WTC11 (cell line): ENCODE measurements around the gene DLX1. TPM values are rescaled to one million over a fixed set of nuclear protein-coding genes. Genes with fewer than 3 reads are reported as not detected.

Experiments used
- ATAC-seq: fragments of 200-7000 bp; cut with Tn5 transposase; 2 replicates; pipeline ENCODE4 v1.10.0; 2021; ENCODE audit warnings: mild to moderate bottlenecking, moderate library complexity
- CTCF ChIA-PET: fragments of 300-600 bp; sonication (Branson Sonifier 250); formaldehyde crosslinking; loops from one replicate; lab custom pipeline; 2021; ENCODE audit warnings: antibody characterized with exemption; lab: Charles Lee
- POLR2A ChIA-PET: fragments of 350-600 bp; sonication (Branson Sonifier 250); formaldehyde crosslinking; loops from one replicate; lab custom pipeline; 2021; ENCODE audit warnings: antibody characterized with exemption; lab: Charles Lee
- DNase-seq: peaks from one replicate; pipeline ENCODE4 v3.0.0; 2021; ENCODE audit warnings: low spot score
- H3K27ac Mint-ChIP-seq: 2 replicates; pipeline ENCODE4 v1.8.0; 2021; ENCODE audit warnings: mixed read lengths
- H3K27me3 Mint-ChIP-seq: 2 replicates; pipeline ENCODE4 v1.8.0; 2021; ENCODE audit warnings: low read depth, mild to moderate bottlenecking, moderate library complexity, mixed read lengths
- H3K36me3 Mint-ChIP-seq: 2 replicates; pipeline ENCODE4 v1.8.0; 2021; ENCODE audit warnings: mixed read lengths
- H3K4me1 Mint-ChIP-seq: 2 replicates; pipeline ENCODE4 v1.8.0; 2022; ENCODE audit warnings: mixed read lengths
- H3K4me3 Mint-ChIP-seq: 2 replicates; pipeline ENCODE4 v1.8.0; 2021; ENCODE audit warnings: mild to moderate bottlenecking, moderate library complexity, mixed read lengths
- H3K9me3 Mint-ChIP-seq: 2 replicates; pipeline ENCODE4 v1.8.0; 2021; ENCODE audit warnings: mixed read lengths
- ATF1 ChIP-seq: sonication (generic); formaldehyde crosslinking; IDR thresholded peaks from 2 replicates; pipeline ENCODE4 v1.8.1; 2023; ENCODE audit warnings: mild to moderate bottlenecking, moderate library complexity, missing genetic modification reagents
- CREM ChIP-seq: sonication (generic); formaldehyde crosslinking; IDR thresholded peaks from 2 replicates; pipeline ENCODE4 v1.8.1; 2022; ENCODE audit warnings: mild to moderate bottlenecking, missing genetic modification reagents, moderate library complexity
- ESRRA ChIP-seq: sonication (generic); formaldehyde crosslinking; IDR thresholded peaks from 2 replicates; pipeline ENCODE4 v1.8.1; 2022; ENCODE audit warnings: mild to moderate bottlenecking, missing genetic modification reagents, borderline replicate concordance
- JUN ChIP-seq: sonication (generic); formaldehyde crosslinking; IDR thresholded peaks from 2 replicates; pipeline ENCODE4 v1.8.0; 2023; ENCODE audit warnings: mild to moderate bottlenecking, missing genetic modification reagents
- NR1H2 ChIP-seq: sonication (generic); formaldehyde crosslinking; IDR thresholded peaks from 2 replicates; pipeline ENCODE4 v1.9.0; 2021; ENCODE audit warnings: mild to moderate bottlenecking, moderate library complexity, missing genetic modification reagents
- ZNF263 ChIP-seq: sonication (generic); formaldehyde crosslinking; IDR thresholded peaks from 2 replicates; pipeline ENCODE4 v1.8.1; 2022; ENCODE audit warnings: low read depth, mild to moderate bottlenecking, moderate library complexity, missing genetic modification reagents
- total RNA-seq: library from RNA; stranded (reverse); gene quantifications from 3 replicates; pipeline ENCODE4 v1.2.3, GENCODE V29; 2021
- TF ChIP-seq, protein P1 (sequence below): sonication (generic); formaldehyde crosslinking; IDR thresholded peaks from 2 replicates; pipeline ENCODE4 v1.8.1; 2022; ENCODE audit warnings: mild to moderate bottlenecking, missing genetic modification reagents, moderate library complexity, borderline replicate concordance
- TF ChIP-seq, protein P2 (sequence below): sonication (generic); formaldehyde crosslinking; IDR thresholded peaks from 2 replicates; pipeline ENCODE4 v1.8.1; 2022; ENCODE audit warnings: missing genetic modification reagents, borderline replicate concordance
- TF ChIP-seq, protein P3 (sequence below): fragments of 250-450 bp; sonication (Bioruptor Pico); IDR thresholded peaks from 2 replicates; pipeline ENCODE4 v1.9.0; 2021; ENCODE audit warnings: mild to moderate bottlenecking, borderline replicate concordance
- TF ChIP-seq, protein P4 (sequence below): fragments of 250-450 bp; sonication (Bioruptor Pico); conservative IDR thresholded peaks from 2 replicates; pipeline ENCODE4 v1.9.0; 2021; ENCODE audit warnings: mild to moderate bottlenecking
- TF ChIP-seq, protein P5 (sequence below): sonication (generic); formaldehyde crosslinking; IDR thresholded peaks from 2 replicates; pipeline ENCODE4 v1.8.1; 2022; ENCODE audit warnings: low read depth, missing genetic modification reagents, borderline replicate concordance
- TF ChIP-seq, protein P6 (sequence below): sonication (generic); formaldehyde crosslinking; IDR thresholded peaks from 2 replicates; pipeline ENCODE4 v1.8.0; 2022; ENCODE audit warnings: mild to moderate bottlenecking, missing genetic modification reagents
- TF ChIP-seq, protein P7 (sequence below): fragments of 250-450 bp; sonication (Bioruptor Pico); IDR thresholded peaks from 2 replicates; pipeline ENCODE4 v2.1.2; 2022; ENCODE audit warnings: mild to moderate bottlenecking, moderate library complexity

DLX1 gene
- total RNA-seq, 1 experiment from 2014 or later = not detected

DNA sequence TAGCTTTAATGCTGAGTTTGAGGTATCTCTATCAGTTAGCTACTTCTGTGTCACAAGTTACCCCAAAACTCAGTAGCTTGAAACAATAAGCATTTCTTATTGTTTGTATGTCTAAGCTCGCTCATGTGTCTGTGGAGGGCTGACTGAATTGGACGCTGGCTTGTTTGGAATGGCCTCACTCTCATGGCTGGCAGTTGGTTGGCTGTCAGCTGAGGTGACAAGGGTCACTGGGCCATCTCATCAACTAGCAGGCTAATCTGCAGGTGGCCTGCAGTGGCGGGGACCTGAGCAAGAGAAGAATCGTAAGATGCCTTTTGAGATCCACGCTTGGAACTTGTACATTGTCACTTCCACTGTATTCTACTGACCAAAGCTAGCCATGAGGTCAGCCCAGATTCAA is 30.8 kb downstream of the DLX1 start:
- DNase-seq (no peak), ATAC-seq (no peak)
- H3K9me3 Mint-ChIP-seq = no peaks in the 10 kb centered on the region
- peaks cover 17% of the 10 kb centered on the region for H3K27me3 Mint-ChIP-seq
- no peak overlapping the region for H3K4me3 Mint-ChIP-seq
- H3K4me1 Mint-ChIP-seq = no peaks in the 10 kb centered on the region
- H3K36me3 Mint-ChIP-seq = no peaks in the 10 kb centered on the region
- no peak for TF ChIP-seq ZNF263
- TF ChIP-seq, protein P1, sequence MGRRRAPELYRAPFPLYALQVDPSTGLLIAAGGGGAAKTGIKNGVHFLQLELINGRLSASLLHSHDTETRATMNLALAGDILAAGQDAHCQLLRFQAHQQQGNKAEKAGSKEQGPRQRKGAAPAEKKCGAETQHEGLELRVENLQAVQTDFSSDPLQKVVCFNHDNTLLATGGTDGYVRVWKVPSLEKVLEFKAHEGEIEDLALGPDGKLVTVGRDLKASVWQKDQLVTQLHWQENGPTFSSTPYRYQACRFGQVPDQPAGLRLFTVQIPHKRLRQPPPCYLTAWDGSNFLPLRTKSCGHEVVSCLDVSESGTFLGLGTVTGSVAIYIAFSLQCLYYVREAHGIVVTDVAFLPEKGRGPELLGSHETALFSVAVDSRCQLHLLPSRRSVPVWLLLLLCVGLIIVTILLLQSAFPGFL (CRISPR knock-in tag) = no peak
- TF ChIP-seq JUN (CRISPR knock-in tag) = no peak
- no peak for TF ChIP-seq NR1H2
- no peak for TF ChIP-seq ATF1 (CRISPR knock-in tag)
- TF ChIP-seq, protein P2, sequence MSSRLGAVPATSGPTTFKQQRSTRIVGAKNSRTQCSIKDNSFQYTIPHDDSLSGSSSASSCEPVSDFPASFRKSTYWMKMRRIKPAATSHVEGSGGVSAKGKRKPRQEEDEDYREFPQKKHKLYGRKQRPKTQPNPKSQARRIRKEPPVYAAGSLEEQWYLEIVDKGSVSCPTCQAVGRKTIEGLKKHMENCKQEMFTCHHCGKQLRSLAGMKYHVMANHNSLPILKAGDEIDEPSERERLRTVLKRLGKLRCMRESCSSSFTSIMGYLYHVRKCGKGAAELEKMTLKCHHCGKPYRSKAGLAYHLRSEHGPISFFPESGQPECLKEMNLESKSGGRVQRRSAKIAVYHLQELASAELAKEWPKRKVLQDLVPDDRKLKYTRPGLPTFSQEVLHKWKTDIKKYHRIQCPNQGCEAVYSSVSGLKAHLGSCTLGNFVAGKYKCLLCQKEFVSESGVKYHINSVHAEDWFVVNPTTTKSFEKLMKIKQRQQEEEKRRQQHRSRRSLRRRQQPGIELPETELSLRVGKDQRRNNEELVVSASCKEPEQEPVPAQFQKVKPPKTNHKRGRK (CRISPR knock-in tag) = no peak
- TF ChIP-seq, protein P3, sequence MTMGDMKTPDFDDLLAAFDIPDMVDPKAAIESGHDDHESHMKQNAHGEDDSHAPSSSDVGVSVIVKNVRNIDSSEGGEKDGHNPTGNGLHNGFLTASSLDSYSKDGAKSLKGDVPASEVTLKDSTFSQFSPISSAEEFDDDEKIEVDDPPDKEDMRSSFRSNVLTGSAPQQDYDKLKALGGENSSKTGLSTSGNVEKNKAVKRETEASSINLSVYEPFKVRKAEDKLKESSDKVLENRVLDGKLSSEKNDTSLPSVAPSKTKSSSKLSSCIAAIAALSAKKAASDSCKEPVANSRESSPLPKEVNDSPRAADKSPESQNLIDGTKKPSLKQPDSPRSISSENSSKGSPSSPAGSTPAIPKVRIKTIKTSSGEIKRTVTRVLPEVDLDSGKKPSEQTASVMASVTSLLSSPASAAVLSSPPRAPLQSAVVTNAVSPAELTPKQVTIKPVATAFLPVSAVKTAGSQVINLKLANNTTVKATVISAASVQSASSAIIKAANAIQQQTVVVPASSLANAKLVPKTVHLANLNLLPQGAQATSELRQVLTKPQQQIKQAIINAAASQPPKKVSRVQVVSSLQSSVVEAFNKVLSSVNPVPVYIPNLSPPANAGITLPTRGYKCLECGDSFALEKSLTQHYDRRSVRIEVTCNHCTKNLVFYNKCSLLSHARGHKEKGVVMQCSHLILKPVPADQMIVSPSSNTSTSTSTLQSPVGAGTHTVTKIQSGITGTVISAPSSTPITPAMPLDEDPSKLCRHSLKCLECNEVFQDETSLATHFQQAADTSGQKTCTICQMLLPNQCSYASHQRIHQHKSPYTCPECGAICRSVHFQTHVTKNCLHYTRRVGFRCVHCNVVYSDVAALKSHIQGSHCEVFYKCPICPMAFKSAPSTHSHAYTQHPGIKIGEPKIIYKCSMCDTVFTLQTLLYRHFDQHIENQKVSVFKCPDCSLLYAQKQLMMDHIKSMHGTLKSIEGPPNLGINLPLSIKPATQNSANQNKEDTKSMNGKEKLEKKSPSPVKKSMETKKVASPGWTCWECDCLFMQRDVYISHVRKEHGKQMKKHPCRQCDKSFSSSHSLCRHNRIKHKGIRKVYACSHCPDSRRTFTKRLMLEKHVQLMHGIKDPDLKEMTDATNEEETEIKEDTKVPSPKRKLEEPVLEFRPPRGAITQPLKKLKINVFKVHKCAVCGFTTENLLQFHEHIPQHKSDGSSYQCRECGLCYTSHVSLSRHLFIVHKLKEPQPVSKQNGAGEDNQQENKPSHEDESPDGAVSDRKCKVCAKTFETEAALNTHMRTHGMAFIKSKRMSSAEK = no peak
- TF ChIP-seq, protein P4, sequence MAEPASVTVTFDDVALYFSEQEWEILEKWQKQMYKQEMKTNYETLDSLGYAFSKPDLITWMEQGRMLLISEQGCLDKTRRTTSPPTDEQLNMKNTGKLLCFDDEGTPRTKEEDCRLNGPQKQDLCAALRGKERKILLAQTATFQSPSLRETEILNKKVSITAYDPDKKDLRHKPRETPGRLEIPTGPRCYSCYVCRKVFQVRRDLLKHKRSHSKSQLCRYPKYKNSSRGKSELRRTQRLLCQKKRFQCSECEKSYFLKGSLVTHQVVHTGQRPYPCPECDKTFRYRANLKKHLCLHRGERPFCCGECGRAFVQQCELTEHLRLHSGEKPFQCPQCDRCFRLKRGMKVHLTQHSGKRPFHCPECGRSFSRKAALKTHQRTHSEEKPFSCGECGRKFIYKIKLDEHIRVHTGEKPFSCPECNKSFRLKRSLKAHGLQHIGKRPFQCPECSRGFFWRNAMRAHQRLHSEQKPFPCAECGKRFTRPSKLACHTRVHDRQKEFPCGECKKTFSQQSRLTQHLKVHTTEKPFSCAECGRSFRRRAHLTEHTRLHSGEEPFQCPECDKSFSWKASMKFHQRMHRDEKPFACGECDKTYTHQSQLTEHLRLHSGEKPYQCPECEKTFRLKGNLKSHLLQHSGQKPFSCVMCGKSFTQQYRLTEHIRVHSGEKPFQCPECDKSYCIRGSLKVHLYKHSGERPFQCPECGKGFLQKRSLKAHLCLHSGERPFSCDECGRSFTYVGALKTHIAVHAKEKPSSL (CRISPR knock-in tag) = no peak
- TF ChIP-seq, protein P5, sequence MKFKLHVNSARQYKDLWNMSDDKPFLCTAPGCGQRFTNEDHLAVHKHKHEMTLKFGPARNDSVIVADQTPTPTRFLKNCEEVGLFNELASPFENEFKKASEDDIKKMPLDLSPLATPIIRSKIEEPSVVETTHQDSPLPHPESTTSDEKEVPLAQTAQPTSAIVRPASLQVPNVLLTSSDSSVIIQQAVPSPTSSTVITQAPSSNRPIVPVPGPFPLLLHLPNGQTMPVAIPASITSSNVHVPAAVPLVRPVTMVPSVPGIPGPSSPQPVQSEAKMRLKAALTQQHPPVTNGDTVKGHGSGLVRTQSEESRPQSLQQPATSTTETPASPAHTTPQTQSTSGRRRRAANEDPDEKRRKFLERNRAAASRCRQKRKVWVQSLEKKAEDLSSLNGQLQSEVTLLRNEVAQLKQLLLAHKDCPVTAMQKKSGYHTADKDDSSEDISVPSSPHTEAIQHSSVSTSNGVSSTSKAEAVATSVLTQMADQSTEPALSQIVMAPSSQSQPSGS (CRISPR knock-in tag) = no peak
- TF ChIP-seq, protein P6, sequence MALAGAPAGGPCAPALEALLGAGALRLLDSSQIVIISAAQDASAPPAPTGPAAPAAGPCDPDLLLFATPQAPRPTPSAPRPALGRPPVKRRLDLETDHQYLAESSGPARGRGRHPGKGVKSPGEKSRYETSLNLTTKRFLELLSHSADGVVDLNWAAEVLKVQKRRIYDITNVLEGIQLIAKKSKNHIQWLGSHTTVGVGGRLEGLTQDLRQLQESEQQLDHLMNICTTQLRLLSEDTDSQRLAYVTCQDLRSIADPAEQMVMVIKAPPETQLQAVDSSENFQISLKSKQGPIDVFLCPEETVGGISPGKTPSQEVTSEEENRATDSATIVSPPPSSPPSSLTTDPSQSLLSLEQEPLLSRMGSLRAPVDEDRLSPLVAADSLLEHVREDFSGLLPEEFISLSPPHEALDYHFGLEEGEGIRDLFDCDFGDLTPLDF (CRISPR knock-in tag) = no peak
- no peak for TF ChIP-seq ESRRA (CRISPR knock-in tag)
- TF ChIP-seq CREM (CRISPR knock-in tag) = no peak
- TF ChIP-seq, protein P7, sequence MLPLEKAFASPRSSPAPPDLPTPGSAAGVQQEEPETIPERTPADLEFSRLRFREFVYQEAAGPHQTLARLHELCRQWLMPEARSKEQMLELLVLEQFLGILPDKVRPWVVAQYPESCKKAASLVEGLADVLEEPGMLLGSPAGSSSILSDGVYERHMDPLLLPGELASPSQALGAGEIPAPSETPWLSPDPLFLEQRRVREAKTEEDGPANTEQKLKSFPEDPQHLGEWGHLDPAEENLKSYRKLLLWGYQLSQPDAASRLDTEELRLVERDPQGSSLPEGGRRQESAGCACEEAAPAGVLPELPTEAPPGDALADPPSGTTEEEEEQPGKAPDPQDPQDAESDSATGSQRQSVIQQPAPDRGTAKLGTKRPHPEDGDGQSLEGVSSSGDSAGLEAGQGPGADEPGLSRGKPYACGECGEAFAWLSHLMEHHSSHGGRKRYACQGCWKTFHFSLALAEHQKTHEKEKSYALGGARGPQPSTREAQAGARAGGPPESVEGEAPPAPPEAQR (CRISPR knock-in tag) = no peak
- ChIA-PET CTCF (interaction anchor here (1.0 to 5.0 kb wide), 3 partner anchors 10 to 12 kb away, joined by 3 to 67 read pairs (median 3); no protein-coding TSS in a partner anchor), POLR2A (no interaction called here)
- no peak overlapping the region for H3K27ac Mint-ChIP-seq
